ENCODE results near the gene EIF3J.

The EIF3J gene

GRCh38 chr15:44595246-44595645 lies 58.3 kb downstream of the EIF3J start:
- no peak for DNase-seq (ENCODE audit: low read depth in 3 of 3)

DNA sequence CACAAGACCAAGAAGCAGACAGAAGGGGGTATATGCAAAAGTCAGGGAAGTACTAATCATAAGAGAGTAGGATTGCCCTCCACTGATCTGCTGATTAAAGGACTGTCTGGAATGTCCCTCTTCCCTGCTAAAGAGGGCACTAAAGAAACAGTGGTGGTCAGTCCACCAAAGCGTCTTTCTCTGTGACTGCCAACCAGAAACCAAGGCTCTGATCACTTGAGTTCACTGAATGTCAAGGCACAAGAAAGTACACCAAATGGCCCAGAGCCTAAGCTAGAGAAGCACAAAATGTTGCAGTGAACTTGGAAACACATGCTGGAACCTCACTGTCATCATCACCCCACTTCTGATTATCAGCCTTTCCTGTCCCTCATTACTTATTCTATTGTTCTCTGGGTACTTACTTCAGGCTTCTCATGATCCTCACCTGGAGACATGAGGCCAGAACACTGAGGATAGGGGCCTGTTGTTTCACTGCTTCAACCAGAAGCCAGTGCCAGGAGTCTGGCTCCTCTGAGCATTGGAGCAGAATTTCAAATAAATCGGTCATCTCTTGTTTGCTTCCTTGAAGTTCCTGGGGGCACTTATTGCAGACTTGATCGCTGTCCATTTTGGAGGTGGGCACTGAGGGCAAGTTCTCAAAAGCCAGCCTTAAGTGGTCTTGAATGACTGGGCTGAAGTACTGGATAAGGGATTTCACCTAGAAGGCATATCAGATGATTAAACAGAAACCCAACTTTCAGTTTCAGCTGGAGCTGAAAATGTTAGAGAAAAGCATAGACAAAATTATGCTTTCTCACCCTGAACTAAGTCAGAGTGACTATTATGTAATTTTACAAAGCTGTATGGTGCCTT lies 58.9 kb downstream of the EIF3J start:
- DNase-seq (ENCODE audit: low read depth in 3 of 3), result no peak

- DNase-seq (ENCODE audit: low read depth in 3 of 3), result no peak
Observed at GRCh38 chr15:44596511-44597010, 59.6 kb downstream of the EIF3J start.

DNA sequence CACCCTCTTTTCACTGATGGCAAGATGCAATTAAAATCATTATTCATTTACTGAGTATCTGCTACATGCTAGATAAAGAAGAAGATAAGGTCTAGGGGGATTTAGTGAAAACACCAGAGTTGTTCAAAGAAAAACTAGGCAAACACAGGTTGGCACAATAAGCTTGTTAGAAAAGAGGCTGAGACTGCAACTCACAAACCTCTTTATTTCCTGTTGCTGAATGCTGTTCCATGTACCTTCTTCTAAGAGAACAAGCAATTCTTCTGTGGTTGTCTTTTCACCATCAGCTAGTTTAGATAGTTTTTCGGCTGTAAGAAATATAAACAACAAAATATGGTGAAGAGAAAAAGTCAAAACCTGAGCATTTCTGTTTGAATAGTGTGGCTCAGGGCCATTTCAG lies 61.1 kb downstream of the EIF3J start:
- DNase-seq (ENCODE audit: low read depth in 3 of 3), result no peak

- no peak for DNase-seq (ENCODE audit: low read depth in 3 of 3)
Observed at GRCh38 chr15:44598892-44599291, 61.9 kb downstream of the EIF3J start.

- no peak for DNase-seq (ENCODE audit: low read depth in 3 of 3)
Observed at GRCh38 chr15:44603126-44603525, 66.2 kb downstream of the EIF3J start.

DNA sequence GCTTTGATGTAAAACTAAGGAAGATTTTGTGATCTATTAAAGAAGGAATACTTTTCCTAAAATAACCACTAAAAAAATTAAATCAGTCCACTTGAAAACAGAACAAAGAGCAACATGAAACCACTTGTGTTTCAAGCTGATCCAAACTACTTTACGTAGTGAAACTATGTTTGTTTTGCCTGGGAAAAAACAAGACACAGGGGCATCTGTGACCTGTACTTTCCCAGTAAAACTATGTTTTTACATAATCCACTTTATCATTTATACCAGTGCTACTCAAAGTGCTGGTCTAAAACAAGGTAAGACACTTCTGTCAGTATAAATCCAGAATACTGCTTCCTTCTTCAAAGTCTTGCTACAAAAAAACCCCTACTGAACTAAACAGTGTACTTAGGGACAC lies 69.8 kb downstream of the EIF3J start:
- no peak for DNase-seq (ENCODE audit: low read depth in 3 of 3)

Measured in stimulated activated CD4-positive, alpha-beta T cell treated with anti-CD3 and anti-CD28 coated beads, TNF-alpha, amount 100 ng/mL, for 24 hours (primary cell).